Measurements from ENCODE around the gene GDF10. TPM values are rescaled to one million over a fixed set of nuclear protein-coding genes. Genes with fewer than 3 reads are reported as not detected.

GDF10 gene
- total and polyA plus RNA-seq, 2 of the 13 experiments (the other 11 are each of a cell fraction or from before 2014, with no cell fraction given) = 0.03 TPM; not detected in 1

DNA sequence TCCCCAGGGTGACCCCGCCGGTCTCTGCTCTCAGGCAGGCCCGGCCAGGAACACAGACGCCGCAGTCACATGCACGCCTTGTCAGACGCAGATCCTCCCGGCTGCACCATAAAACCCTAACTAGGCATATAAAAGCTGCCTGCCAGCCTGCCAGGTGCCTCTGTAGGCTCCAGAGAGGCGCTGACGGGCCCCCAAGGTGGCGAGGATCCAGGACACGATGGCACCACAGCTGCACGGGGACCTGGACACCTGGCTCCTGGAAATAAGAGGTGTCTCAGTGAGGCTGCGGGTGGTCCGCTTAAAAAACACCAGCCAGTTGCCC is 21.9 kb upstream of the GDF10 start:
- CTCF ChIA-PET (ENCODE audit: low intra/inter-chr PET ratio, low total read pairs) = no interaction called here
- no peak for FAIRE-seq
- in situ Hi-C loops (cut with HindIII; ENCODE audit: extremely low pct_ligation_motif_present, low pct_unique_long_range_greater_than_20kb) (no loop called here), intact Hi-C loops (cut with micrococcal nuclease; ENCODE audit: unreplicated experiment) (no loop called here)
- Histone ChIP-seq H3K4me1 (ENCODE audit: insufficient read depth, low read length) (no peaks in the 10 kb centered on the region), H2AFZ (ENCODE audit: low read length) (no peak overlapping the region), H3K4me2 (ENCODE audit: low read depth, low read length) (no peak overlapping the region), H3K9ac (ENCODE audit: insufficient read depth, low read depth, low read length) (no peak overlapping the region), H3K36me3 (replicated peaks in 1 of 2; ENCODE audit: control insufficient read depth in 1 of 2, insufficient read depth in 2 of 2, low read length in 2 of 2) (no peaks in the 10 kb centered on the region), H3K79me2 (ENCODE audit: insufficient read depth, low read length) (no peaks in the 10 kb centered on the region), H3K27me3 (ENCODE audit: control insufficient read depth in 1 of 2, insufficient read depth in 2 of 2, low read length in 2 of 2) (peaks cover 0 to 4% of the 10 kb centered on the region in 2 experiments; a peak in 3 of 5 replicates), H3K9me3 (ENCODE audit: low read length) (no peaks in the 10 kb centered on the region), H4K20me1 (ENCODE audit: insufficient read depth, low read length) (no peaks in the 10 kb centered on the region), H3K4me3 (replicated peaks in 1 of 3; ENCODE audit: insufficient read depth in 1 of 3, low read depth in 2 of 3, low read length in 3 of 3) (no peak overlapping the region), H3K27ac (ENCODE audit: extremely low read length, insufficient read depth, low read length) (no peak overlapping the region)
- DNase-seq (ENCODE audit: low spot score) = no peak
- WGBS (ENCODE audit: low lambda C conversion rate) = 41% methylated on average over 5 of the region's 15 CpGs
- BruUV-seq (replicated peaks) = no TSS peak
- POLR2A ChIA-PET = no interaction called here
- TF ChIP-seq, protein P1, sequence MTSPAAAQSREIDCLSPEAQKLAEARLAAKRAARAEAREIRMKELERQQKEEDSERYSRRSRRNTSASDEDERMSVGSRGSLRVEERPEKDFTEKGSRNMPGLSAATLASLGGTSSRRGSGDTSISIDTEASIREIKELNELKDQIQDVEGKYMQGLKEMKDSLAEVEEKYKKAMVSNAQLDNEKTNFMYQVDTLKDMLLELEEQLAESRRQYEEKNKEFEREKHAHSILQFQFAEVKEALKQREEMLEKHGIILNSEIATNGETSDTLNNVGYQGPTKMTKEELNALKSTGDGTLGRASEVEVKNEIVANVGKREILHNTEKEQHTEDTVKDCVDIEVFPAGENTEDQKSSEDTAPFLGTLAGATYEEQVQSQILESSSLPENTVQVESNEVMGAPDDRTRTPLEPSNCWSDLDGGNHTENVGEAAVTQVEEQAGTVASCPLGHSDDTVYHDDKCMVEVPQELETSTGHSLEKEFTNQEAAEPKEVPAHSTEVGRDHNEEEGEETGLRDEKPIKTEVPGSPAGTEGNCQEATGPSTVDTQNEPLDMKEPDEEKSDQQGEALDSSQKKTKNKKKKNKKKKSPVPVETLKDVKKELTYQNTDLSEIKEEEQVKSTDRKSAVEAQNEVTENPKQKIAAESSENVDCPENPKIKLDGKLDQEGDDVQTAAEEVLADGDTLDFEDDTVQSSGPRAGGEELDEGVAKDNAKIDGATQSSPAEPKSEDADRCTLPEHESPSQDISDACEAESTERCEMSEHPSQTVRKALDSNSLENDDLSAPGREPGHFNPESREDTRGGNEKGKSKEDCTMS (CRISPR knock-in tag; conservative IDR thresholded peaks at IDR 0.05) = no peak
- TF ChIP-seq, protein P2, sequence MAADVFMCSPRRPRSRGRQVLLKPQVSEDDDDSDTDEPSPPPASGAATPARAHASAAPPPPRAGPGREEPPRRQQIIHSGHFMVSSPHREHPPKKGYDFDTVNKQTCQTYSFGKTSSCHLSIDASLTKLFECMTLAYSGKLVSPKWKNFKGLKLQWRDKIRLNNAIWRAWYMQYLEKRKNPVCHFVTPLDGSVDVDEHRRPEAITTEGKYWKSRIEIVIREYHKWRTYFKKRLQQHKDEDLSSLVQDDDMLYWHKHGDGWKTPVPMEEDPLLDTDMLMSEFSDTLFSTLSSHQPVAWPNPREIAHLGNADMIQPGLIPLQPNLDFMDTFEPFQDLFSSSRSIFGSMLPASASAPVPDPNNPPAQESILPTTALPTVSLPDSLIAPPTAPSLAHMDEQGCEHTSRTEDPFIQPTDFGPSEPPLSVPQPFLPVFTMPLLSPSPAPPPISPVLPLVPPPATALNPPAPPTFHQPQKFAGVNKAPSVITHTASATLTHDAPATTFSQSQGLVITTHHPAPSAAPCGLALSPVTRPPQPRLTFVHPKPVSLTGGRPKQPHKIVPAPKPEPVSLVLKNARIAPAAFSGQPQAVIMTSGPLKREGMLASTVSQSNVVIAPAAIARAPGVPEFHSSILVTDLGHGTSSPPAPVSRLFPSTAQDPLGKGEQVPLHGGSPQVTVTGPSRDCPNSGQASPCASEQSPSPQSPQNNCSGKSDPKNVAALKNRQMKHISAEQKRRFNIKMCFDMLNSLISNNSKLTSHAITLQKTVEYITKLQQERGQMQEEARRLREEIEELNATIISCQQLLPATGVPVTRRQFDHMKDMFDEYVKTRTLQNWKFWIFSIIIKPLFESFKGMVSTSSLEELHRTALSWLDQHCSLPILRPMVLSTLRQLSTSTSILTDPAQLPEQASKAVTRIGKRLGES (CRISPR knock-in tag; IDR thresholded peaks at IDR 0.05; ENCODE audit: borderline replicate concordance) = no peak
- TF ChIP-seq NFYC (CRISPR knock-in tag; IDR thresholded peaks at IDR 0.05) (no peak), NONO (IDR thresholded peaks at IDR 0.05) (no peak), NONO (CRISPR knock-in tag; conservative IDR thresholded peaks at IDR 0.05) (no peak), ZFP62 (CRISPR knock-in tag; IDR thresholded peaks at IDR 0.05) (no peak), ZNF629 (CRISPR knock-in tag; conservative IDR thresholded peaks at IDR 0.05) (no peak), ZNF7 (CRISPR knock-in tag; IDR thresholded peaks at IDR 0.05) (no peak), ZNF136 (CRISPR knock-in tag; IDR thresholded peaks at IDR 0.05; ENCODE audit: low read depth) (no peak)
- TF ChIP-seq, protein P3, sequence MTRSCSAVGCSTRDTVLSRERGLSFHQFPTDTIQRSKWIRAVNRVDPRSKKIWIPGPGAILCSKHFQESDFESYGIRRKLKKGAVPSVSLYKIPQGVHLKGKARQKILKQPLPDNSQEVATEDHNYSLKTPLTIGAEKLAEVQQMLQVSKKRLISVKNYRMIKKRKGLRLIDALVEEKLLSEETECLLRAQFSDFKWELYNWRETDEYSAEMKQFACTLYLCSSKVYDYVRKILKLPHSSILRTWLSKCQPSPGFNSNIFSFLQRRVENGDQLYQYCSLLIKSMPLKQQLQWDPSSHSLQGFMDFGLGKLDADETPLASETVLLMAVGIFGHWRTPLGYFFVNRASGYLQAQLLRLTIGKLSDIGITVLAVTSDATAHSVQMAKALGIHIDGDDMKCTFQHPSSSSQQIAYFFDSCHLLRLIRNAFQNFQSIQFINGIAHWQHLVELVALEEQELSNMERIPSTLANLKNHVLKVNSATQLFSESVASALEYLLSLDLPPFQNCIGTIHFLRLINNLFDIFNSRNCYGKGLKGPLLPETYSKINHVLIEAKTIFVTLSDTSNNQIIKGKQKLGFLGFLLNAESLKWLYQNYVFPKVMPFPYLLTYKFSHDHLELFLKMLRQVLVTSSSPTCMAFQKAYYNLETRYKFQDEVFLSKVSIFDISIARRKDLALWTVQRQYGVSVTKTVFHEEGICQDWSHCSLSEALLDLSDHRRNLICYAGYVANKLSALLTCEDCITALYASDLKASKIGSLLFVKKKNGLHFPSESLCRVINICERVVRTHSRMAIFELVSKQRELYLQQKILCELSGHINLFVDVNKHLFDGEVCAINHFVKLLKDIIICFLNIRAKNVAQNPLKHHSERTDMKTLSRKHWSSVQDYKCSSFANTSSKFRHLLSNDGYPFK (CRISPR knock-in tag; IDR thresholded peaks at IDR 0.05; ENCODE audit: borderline replicate concordance) = no peak
- no peak for ATAC-seq

Measured in HepG2 (cell line).